ENCODE measurements around the gene ZNF334. TPM values are rescaled to one million over a fixed set of nuclear protein-coding genes. Genes with fewer than 3 reads are reported as not detected.

The ZNF334 gene
- total RNA-seq, 4 donors from 2014 or later, result 4.4 to 19.8 (median 6.2) TPM

DNA sequence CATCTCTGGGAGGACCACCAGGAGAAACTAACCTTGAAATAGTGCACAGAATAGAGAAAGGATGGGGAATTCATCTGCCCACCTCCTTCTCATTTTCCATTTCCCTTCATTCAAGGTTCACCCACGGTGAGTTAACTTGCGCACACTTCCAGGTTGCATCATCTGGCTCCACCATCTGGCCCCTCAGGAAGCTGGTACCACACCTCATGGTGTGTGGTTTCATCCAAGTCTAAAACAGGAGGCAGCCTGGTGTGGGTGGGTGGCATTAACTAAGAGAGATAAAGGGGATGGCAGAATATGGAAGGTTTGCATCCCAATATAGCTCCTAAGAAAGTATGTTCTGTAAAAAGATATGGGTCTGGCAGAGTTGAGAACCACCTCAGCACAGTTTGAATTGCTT, 3.8 kb downstream of the ZNF334 start:
- Histone ChIP-seq H3K4me1 (no peaks in the 10 kb centered on the region), H3K4me3 (no peak overlapping the region), H3K9me3 (no peaks in the 10 kb centered on the region), H3K36me3 (no peaks in the 10 kb centered on the region), H3K27me3 (no peaks in the 10 kb centered on the region), H3K27ac (no peak overlapping the region)
- no peak for DNase-seq
- TF ChIP-seq, protein P1, sequence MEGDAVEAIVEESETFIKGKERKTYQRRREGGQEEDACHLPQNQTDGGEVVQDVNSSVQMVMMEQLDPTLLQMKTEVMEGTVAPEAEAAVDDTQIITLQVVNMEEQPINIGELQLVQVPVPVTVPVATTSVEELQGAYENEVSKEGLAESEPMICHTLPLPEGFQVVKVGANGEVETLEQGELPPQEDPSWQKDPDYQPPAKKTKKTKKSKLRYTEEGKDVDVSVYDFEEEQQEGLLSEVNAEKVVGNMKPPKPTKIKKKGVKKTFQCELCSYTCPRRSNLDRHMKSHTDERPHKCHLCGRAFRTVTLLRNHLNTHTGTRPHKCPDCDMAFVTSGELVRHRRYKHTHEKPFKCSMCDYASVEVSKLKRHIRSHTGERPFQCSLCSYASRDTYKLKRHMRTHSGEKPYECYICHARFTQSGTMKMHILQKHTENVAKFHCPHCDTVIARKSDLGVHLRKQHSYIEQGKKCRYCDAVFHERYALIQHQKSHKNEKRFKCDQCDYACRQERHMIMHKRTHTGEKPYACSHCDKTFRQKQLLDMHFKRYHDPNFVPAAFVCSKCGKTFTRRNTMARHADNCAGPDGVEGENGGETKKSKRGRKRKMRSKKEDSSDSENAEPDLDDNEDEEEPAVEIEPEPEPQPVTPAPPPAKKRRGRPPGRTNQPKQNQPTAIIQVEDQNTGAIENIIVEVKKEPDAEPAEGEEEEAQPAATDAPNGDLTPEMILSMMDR (IDR thresholded peaks at IDR 0.05), result no peak
- TF ChIP-seq POLR2A (IDR thresholded peaks at IDR 0.05), result no peak

GRCh38 chr20:46507760-46508407, 5.5 kb downstream of the ZNF334 start:
- Histone ChIP-seq H3K27ac (no peak overlapping the region), H3K4me3 (no peak overlapping the region), H3K36me3 (no peaks in the 10 kb centered on the region), H3K4me1 (no peaks in the 10 kb centered on the region), H3K9me3 (peaks cover 0 to 2% (median under 1%) of the 10 kb centered on the region in 4 donors), H3K27me3 (no peaks in the 10 kb centered on the region)
- no peak for TF ChIP-seq POLR2A (IDR thresholded peaks at IDR 0.05)
- TF ChIP-seq, protein P1 (IDR thresholded peaks at IDR 0.05), result no peak
- no peak for DNase-seq

DNA sequence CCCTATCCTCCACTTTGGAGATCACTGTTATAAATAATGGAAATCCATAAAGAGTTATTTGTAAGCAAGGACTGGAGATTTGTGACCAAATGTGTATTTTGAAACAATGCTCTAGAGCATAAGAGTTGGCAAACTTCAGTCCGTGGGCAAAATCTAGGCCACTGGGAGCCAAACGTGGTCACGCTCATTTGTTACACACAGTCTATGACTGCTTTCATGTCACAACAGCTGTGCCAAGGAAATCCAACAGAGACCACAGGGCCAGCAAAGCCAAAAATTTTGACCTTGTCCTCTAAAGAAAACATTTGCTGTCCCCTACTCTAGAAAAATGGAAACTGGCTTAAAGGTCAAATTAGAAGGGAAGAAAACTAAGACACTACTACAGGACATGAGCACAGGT, 7.9 kb downstream of the ZNF334 start:
- no peaks in the 10 kb centered on the region for H3K27me3 ChIP-seq
- no peak for DNase-seq
- no peaks in the 10 kb centered on the region for H3K4me1 ChIP-seq
- no peak overlapping the region for H3K27ac ChIP-seq
- H3K4me3 ChIP-seq, result no peak overlapping the region
- peaks cover 0 to 24% (median 5%) of the 10 kb centered on the region in 4 donors for H3K9me3 ChIP-seq
- no peak for TF ChIP-seq POLR2A (IDR thresholded peaks at IDR 0.05)
- TF ChIP-seq, protein P1 (IDR thresholded peaks at IDR 0.05), result no peak
- no peaks in the 10 kb centered on the region for H3K36me3 ChIP-seq

- DNase-seq, result no peak
- no peak overlapping the region for H3K27ac ChIP-seq
- H3K4me1 ChIP-seq, result no peaks in the 10 kb centered on the region
- no peaks in the 10 kb centered on the region for H3K36me3 ChIP-seq
- no peak overlapping the region for H3K4me3 ChIP-seq
- no peaks in the 10 kb centered on the region for H3K27me3 ChIP-seq
- TF ChIP-seq, protein P1 (IDR thresholded peaks at IDR 0.05), result no peak
- TF ChIP-seq POLR2A (IDR thresholded peaks at IDR 0.05), result no peak
- H3K9me3 ChIP-seq, result peaks cover 0 to 27% (median 5%) of the 10 kb centered on the region in 4 donors
Observed at GRCh38 chr20:46501961-46502360, 11.4 kb downstream of the ZNF334 start.

- TF ChIP-seq, protein P1 (IDR thresholded peaks at IDR 0.05), result no peak
- TF ChIP-seq POLR2A (IDR thresholded peaks at IDR 0.05), result no peak
- Histone ChIP-seq H3K9me3 (peaks cover 0 to 27% (median 5%) of the 10 kb centered on the region in 4 donors), H3K4me1 (no peaks in the 10 kb centered on the region), H3K4me3 (no peak overlapping the region), H3K27me3 (no peaks in the 10 kb centered on the region), H3K27ac (no peak overlapping the region), H3K36me3 (no peaks in the 10 kb centered on the region)
- no peak for DNase-seq
Observed at GRCh38 chr20:46501337-46501942, 11.9 kb downstream of the ZNF334 start.

All from Peyer's patch (tissue), 4 donors.